ENCODE measurements around the gene KIF26B.

KIF26B gene

DNA sequence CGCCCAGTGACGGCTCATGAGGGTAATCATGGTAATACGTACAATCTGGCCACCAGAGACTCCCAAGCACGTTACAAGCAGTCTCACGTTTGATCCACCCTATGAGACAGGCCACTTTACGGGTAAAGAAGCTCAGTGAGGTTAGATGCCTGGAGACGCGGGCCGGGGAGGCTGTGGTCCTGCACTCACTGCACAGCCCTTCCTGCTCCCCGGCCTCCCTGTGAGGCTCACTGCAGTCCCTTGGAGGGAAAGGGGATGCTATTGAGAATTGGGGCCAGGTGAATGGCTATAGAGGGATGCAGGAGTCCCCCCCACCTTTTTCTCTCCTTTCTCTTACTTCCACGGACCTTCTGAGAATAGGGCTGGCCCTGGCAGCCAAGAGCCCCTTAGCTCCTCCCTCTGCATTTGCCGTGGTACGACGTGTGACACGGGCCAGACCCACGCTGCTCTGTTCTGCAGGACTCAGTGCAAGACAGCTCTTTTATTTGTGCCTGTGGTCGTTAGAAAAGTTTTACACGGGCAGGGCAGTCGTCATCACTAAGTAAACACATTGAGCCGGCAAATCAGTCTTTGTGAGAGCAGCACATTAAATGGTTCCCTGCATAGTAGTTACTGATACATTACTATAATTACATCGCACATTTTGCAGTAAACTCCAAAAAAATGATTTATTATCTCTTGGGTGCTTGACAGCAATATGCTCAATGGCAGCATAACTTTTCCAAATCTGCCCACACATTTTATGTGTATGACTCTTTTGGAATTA is 18.8 kb downstream of the KIF26B start:
- TF ChIP-seq ZNF565 (CRISPR knock-in tag; conservative IDR thresholded peaks at IDR 0.05; ENCODE audit: low read depth): no peak
- TF ChIP-seq ZNF8 (CRISPR knock-in tag; IDR thresholded peaks at IDR 0.05): no peak
- TF ChIP-seq PPARA (CRISPR knock-in tag; IDR thresholded peaks at IDR 0.05; ENCODE audit: borderline replicate concordance): no peak
- TF ChIP-seq ZFP3 (CRISPR knock-in tag; IDR thresholded peaks at IDR 0.05): no peak
- no peak for TF ChIP-seq TOX (CRISPR knock-in tag; IDR thresholded peaks at IDR 0.05; ENCODE audit: borderline replicate concordance)
- no peak for TF ChIP-seq GLIS3 (CRISPR knock-in tag; IDR thresholded peaks at IDR 0.05)
- TF ChIP-seq ARNTL (CRISPR knock-in tag; IDR thresholded peaks at IDR 0.05; ENCODE audit: borderline replicate concordance, low read depth): no peak
- TF ChIP-seq POU6F1 (CRISPR knock-in tag; IDR thresholded peaks at IDR 0.05; ENCODE audit: borderline replicate concordance, low read depth): no peak
- no peak for TF ChIP-seq BACH2 (CRISPR knock-in tag; IDR thresholded peaks at IDR 0.05; ENCODE audit: borderline replicate concordance)
- TF ChIP-seq ZC3H10 (CRISPR knock-in tag; IDR thresholded peaks at IDR 0.05): no peak
- no peak for TF ChIP-seq ZFP30 (CRISPR knock-in tag; IDR thresholded peaks at IDR 0.05)
- TF ChIP-seq ISL1 (CRISPR knock-in tag; IDR thresholded peaks at IDR 0.05): no peak
- TF ChIP-seq TCF4 (CRISPR knock-in tag; IDR thresholded peaks at IDR 0.05; ENCODE audit: borderline replicate concordance): no peak
- peak; percentile 13; the same call in 1 of the 3 replicates for ATAC-seq

DNA sequence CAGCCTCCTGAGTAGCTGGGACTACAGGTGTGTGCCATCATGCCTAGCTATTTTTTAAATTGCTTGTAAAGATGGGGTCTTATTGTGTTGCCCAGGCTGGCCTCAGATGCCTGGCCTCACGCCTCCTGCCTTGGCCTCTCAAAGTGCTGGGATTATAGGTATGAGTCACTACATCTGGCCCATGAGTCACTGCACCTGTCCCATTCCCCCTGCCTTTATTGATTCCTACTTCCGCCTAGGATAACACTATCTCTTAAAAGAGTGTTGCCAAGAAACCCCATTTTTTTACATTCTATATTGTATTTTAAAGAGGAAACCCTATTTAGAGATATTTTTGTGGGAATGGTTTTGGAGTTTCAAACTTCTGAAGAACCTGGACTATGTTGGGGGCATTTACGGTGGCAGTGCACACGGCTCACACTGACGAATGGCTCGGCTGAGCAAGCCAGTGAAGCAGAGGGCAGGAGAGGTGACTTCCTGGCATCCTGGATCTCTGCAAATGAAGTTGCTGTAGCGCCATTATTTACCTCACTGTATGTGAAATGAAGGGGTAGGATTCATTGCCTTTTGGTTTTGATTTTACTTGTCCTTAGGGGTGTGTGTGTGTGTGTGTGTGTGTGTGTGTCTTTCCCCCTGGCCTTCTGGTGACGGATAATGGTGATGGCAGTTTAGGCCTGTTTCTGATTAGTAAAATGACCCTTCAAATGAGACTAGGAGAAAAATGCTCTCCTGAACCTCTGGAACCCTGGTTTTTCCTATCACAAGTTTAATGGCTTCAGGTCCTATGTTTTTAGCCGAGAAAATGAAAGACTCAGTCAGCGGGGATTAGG is 22.5 kb downstream of the KIF26B start:
- peak; percentile 15; the same call in 2 of the 3 replicates for ATAC-seq
- TF ChIP-seq ZNF70 (CRISPR knock-in tag; IDR thresholded peaks at IDR 0.05) (no peak), TCF4 (CRISPR knock-in tag; IDR thresholded peaks at IDR 0.05; ENCODE audit: borderline replicate concordance) (peak; percentile 51; the same call in 1 of the 2 replicates)

DNA sequence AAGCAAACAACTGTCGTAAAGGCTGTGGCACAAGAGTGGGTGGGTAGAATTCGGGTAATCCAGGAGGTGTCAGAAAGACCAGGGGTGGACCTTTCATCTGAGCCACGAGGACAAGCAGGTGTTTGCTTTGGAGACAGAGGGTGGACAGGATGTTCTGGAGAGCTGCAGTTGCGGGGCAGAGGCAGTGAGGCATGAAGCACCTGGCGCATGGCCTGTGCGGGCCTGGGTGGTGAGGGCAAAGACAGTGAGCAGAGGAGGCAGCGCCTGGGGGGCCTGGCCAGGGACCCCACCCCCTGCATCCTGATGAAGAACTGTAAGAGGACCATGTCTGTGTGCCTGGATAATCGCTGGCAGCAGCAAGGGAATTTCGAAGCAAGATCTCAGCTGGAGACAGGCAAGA is 24.9 kb downstream of the KIF26B start:
- no peak for ATAC-seq

More for the DNA sequence above, 24.9 kb downstream of the KIF26B start:
- TF ChIP-seq, protein P1, sequence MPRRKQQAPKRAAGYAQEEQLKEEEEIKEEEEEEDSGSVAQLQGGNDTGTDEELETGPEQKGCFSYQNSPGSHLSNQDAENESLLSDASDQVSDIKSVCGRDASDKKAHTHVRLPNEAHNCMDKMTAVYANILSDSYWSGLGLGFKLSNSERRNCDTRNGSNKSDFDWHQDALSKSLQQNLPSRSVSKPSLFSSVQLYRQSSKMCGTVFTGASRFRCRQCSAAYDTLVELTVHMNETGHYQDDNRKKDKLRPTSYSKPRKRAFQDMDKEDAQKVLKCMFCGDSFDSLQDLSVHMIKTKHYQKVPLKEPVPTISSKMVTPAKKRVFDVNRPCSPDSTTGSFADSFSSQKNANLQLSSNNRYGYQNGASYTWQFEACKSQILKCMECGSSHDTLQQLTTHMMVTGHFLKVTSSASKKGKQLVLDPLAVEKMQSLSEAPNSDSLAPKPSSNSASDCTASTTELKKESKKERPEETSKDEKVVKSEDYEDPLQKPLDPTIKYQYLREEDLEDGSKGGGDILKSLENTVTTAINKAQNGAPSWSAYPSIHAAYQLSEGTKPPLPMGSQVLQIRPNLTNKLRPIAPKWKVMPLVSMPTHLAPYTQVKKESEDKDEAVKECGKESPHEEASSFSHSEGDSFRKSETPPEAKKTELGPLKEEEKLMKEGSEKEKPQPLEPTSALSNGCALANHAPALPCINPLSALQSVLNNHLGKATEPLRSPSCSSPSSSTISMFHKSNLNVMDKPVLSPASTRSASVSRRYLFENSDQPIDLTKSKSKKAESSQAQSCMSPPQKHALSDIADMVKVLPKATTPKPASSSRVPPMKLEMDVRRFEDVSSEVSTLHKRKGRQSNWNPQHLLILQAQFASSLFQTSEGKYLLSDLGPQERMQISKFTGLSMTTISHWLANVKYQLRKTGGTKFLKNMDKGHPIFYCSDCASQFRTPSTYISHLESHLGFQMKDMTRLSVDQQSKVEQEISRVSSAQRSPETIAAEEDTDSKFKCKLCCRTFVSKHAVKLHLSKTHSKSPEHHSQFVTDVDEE (CRISPR knock-in tag; IDR thresholded peaks at IDR 0.05): no peak
- TF ChIP-seq ZFP30 (CRISPR knock-in tag; IDR thresholded peaks at IDR 0.05) (no peak), PATZ1 (CRISPR knock-in tag; IDR thresholded peaks at IDR 0.05; ENCODE audit: borderline replicate concordance) (no peak), BACH2 (CRISPR knock-in tag; IDR thresholded peaks at IDR 0.05; ENCODE audit: borderline replicate concordance) (no peak), ESRRG (CRISPR knock-in tag; IDR thresholded peaks at IDR 0.05) (no peak), TOX (CRISPR knock-in tag; IDR thresholded peaks at IDR 0.05; ENCODE audit: borderline replicate concordance) (no peak), ZC3H10 (CRISPR knock-in tag; IDR thresholded peaks at IDR 0.05) (no peak), PPARA (CRISPR knock-in tag; IDR thresholded peaks at IDR 0.05; ENCODE audit: borderline replicate concordance) (no peak), SNAI2 (CRISPR knock-in tag; IDR thresholded peaks at IDR 0.05) (no peak), TCF4 (CRISPR knock-in tag; IDR thresholded peaks at IDR 0.05; ENCODE audit: borderline replicate concordance) (no peak), ZNF565 (CRISPR knock-in tag; conservative IDR thresholded peaks at IDR 0.05; ENCODE audit: low read depth) (no peak), ISL1 (CRISPR knock-in tag; IDR thresholded peaks at IDR 0.05) (no peak), POU6F1 (CRISPR knock-in tag; IDR thresholded peaks at IDR 0.05; ENCODE audit: borderline replicate concordance, low read depth) (no peak), ZNF8 (CRISPR knock-in tag; IDR thresholded peaks at IDR 0.05) (no peak), OSR1 (CRISPR knock-in tag; IDR thresholded peaks at IDR 0.05) (no peak), CSDC2 (CRISPR knock-in tag; IDR thresholded peaks at IDR 0.05) (no peak), GLIS3 (CRISPR knock-in tag; IDR thresholded peaks at IDR 0.05) (no peak), ZNF70 (CRISPR knock-in tag; IDR thresholded peaks at IDR 0.05) (no peak), ARNTL (CRISPR knock-in tag; IDR thresholded peaks at IDR 0.05; ENCODE audit: borderline replicate concordance, low read depth) (no peak)
- TF ChIP-seq, protein P2, sequence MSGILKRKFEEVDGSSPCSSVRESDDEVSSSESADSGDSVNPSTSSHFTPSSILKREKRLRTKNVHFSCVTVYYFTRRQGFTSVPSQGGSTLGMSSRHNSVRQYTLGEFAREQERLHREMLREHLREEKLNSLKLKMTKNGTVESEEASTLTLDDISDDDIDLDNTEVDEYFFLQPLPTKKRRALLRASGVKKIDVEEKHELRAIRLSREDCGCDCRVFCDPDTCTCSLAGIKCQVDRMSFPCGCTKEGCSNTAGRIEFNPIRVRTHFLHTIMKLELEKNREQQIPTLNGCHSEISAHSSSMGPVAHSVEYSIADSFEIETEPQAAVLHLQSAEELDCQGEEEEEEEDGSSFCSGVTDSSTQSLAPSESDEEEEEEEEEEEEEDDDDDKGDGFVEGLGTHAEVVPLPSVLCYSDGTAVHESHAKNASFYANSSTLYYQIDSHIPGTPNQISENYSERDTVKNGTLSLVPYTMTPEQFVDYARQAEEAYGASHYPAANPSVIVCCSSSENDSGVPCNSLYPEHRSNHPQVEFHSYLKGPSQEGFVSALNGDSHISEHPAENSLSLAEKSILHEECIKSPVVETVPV (CRISPR knock-in tag; IDR thresholded peaks at IDR 0.05): no peak

All from SK-N-SH treated with all-trans-retinoic acid at 6 μM for 48 hours (cell line).